ENCODE data around the gene BTG1.
"Not testable (repeated sequence)": the region's sequence is repeated elsewhere in the genome, so short reads cannot be mapped to it uniquely, and the experiment has no call there.

GRCh38 chr12:92135541-92135940 lies 10.1 kb downstream of the BTG1 start:
- TF ChIP-seq RCOR1 (IDR thresholded peaks at IDR 0.05; ENCODE audit: insufficient replicate concordance, low read length); CTCF (conservative IDR thresholded peaks at IDR 0.05; ENCODE audit: low read depth, low read length); POLR2A (IDR thresholded peaks at IDR 0.05; ENCODE audit: low read depth, low read length); RAD21 (IDR thresholded peaks at IDR 0.05; ENCODE audit: low read length): not testable (repeated sequence)
